H9 (cell line): ENCODE data around the gene PDE8A. TPM values are rescaled to one million over a fixed set of nuclear protein-coding genes. Genes with fewer than 3 reads are reported as not detected.

Source experiments
- DNase-seq: peaks from one replicate; pipeline ENCODE4 v3.0.0-alpha.2; 2017
- H2AFZ ChIP-seq: one replicate; pipeline ENCODE4 v1.6.1; 2013; ENCODE audit warnings: mild to moderate bottlenecking, low read length, control low read depth, moderate library complexity
- H2AK5ac ChIP-seq: 2 replicates; pipeline ENCODE4 v1.6.1; 2013; ENCODE audit warnings: low read length, control low read depth, mixed read lengths; ENCODE audit not compliant: insufficient read length
- H2BK120ac ChIP-seq: one replicate; pipeline ENCODE4 v1.6.1; 2013; ENCODE audit warnings: low read depth, mild to moderate bottlenecking, low read length, control low read depth, inconsistent platforms; ENCODE audit not compliant: poor library complexity, severe bottlenecking
- H2BK12ac ChIP-seq: 2 replicates; pipeline ENCODE4 v1.6.1; 2013; ENCODE audit warnings: low read length, control low read depth, mixed read lengths, low read depth; ENCODE audit not compliant: insufficient read length
- H2BK15ac ChIP-seq: 2 replicates; pipeline ENCODE4 v1.6.1; 2013; ENCODE audit warnings: low read depth, low read length, control low read depth
- H2BK20ac ChIP-seq: one replicate; pipeline ENCODE4 v1.6.1; 2013; ENCODE audit warnings: low read depth, mild to moderate bottlenecking, low read length, control low read depth, inconsistent platforms; ENCODE audit not compliant: poor library complexity, severe bottlenecking
- H2BK5ac ChIP-seq: 2 replicates; pipeline ENCODE4 v1.6.1; 2013; ENCODE audit warnings: low read length, control low read depth, mixed read lengths; ENCODE audit not compliant: insufficient read length
- H3K14ac ChIP-seq: 2 replicates; pipeline ENCODE4 v1.6.1; 2013; ENCODE audit warnings: low read length, control low read depth; ENCODE audit not compliant: insufficient read depth
- H3K18ac ChIP-seq: 2 replicates; pipeline ENCODE4 v1.6.1; 2013; ENCODE audit warnings: low read depth, mild to moderate bottlenecking, mixed read lengths, low read length, control low read depth; ENCODE audit not compliant: insufficient read length
- H3K23ac ChIP-seq: 2 replicates; pipeline ENCODE4 v1.6.1; 2013; ENCODE audit warnings: low read length, control low read depth, mixed read lengths, low read depth; ENCODE audit not compliant: insufficient read length
- H3K23me2 ChIP-seq: 2 replicates; pipeline ENCODE4 v1.6.1; 2013; ENCODE audit warnings: low read depth, mild to moderate bottlenecking, mixed read lengths, low read length, control low read depth; ENCODE audit not compliant: insufficient read length, poor library complexity, severe bottlenecking
- H3K27ac ChIP-seq: 2 replicates; pipeline ENCODE4 v1.5.1; 2013; ENCODE audit warnings: low read length, control low read depth, mixed read lengths, low read depth; ENCODE audit not compliant: insufficient read length
- H3K27me3 ChIP-seq: 2 replicates; pipeline ENCODE4 v1.6.1; 2013; ENCODE audit warnings: low read length, control low read depth, inconsistent platforms; ENCODE audit not compliant: insufficient read depth
- H3K4ac ChIP-seq: 2 replicates; pipeline ENCODE4 v1.6.1; 2013; ENCODE audit warnings: low read depth, mild to moderate bottlenecking, control low read depth, inconsistent platforms, low read length, moderate library complexity
- H3K4me1 ChIP-seq: 2 replicates; pipeline ENCODE4 v1.6.1; 2013; ENCODE audit warnings: low read length, control low read depth, inconsistent platforms; ENCODE audit not compliant: insufficient read depth
- H3K4me2 ChIP-seq: 2 replicates; pipeline ENCODE4 v1.6.1; 2013; ENCODE audit warnings: low read length, control low read depth, mixed read lengths; ENCODE audit not compliant: insufficient read length, insufficient read depth
- H3K56ac ChIP-seq: 2 replicates; pipeline ENCODE4 v1.6.1; 2013; ENCODE audit warnings: low read depth, mild to moderate bottlenecking, mixed read lengths, low read length, control low read depth; ENCODE audit not compliant: insufficient read length
- H3K79me1 ChIP-seq: 2 replicates; pipeline ENCODE4 v1.6.1; 2013; ENCODE audit warnings: low read depth, mild to moderate bottlenecking, moderate library complexity, low read length, control low read depth, inconsistent platforms; ENCODE audit not compliant: insufficient read depth, poor library complexity, severe bottlenecking
- H3K79me2 ChIP-seq: 2 replicates; pipeline ENCODE4 v1.6.1; 2013; ENCODE audit warnings: low read length, control low read depth, inconsistent platforms; ENCODE audit not compliant: insufficient read depth
- H3K9ac ChIP-seq: 2 replicates; pipeline ENCODE4 v1.6.1; 2013; ENCODE audit warnings: low read length, control low read depth, mixed read lengths; ENCODE audit not compliant: insufficient read length; ENCODE audit errors: extremely low read depth
- H3K9me3 ChIP-seq: one replicate; pipeline ENCODE4 v1.6.1; 2013; ENCODE audit warnings: low read depth, low read length, inconsistent platforms; ENCODE audit not compliant: control insufficient read depth
- H3T11ph ChIP-seq: one replicate; pipeline ENCODE4 v1.6.1; 2013; ENCODE audit warnings: mild to moderate bottlenecking, low read length, control low read depth, inconsistent platforms
- H4K20me1 ChIP-seq: one replicate; pipeline ENCODE4 v1.6.1; 2013; ENCODE audit not compliant: control insufficient read depth, insufficient read length, insufficient read depth
- H4K5ac ChIP-seq: 2 replicates; pipeline ENCODE4 v1.6.1; 2013; ENCODE audit warnings: low read depth, mild to moderate bottlenecking, mixed read lengths, low read length, control low read depth; ENCODE audit not compliant: insufficient read length
- H4K8ac ChIP-seq: replicated peaks from 2 replicates; pipeline ENCODE4 v1.6.1; 2013; ENCODE audit warnings: low read length, control low read depth, mixed read lengths, low read depth; ENCODE audit not compliant: insufficient read length
- H4K91ac ChIP-seq: 2 replicates; pipeline ENCODE4 v1.6.1; 2013; ENCODE audit warnings: low read depth, mild to moderate bottlenecking, moderate library complexity, mixed read lengths, low read length, control low read depth; ENCODE audit not compliant: insufficient read length
- H3K27ac Mint-ChIP-seq, 3 experiments: 2 replicates in 2 of 3; 3 replicates in 1 of 3; pipeline ENCODE4 v1.8.0; 2020 to 2021; ENCODE audit warnings: mixed read lengths in 3 of 3, mild to moderate bottlenecking in 1 of 3, moderate library complexity in 1 of 3
- H3K27me3 Mint-ChIP-seq: 2 replicates; pipeline ENCODE4 v1.8.0; 2021; ENCODE audit warnings: low read depth, mild to moderate bottlenecking, moderate library complexity, mixed read lengths
- H3K36me3 Mint-ChIP-seq, 3 experiments: 2 replicates in 2 of 3; 3 replicates in 1 of 3; pipeline ENCODE4 v1.8.0; 2020 to 2021; ENCODE audit warnings: low read depth in 3 of 3, mixed read lengths in 3 of 3; ENCODE audit not compliant: insufficient read depth in 1 of 3
- H3K4me1 Mint-ChIP-seq, 2 experiments: 2 replicates each; pipeline ENCODE4 v1.8.0; 2020; ENCODE audit warnings: mixed read lengths in 2 of 2
- H3K4me3 Mint-ChIP-seq, 2 experiments: 2 replicates in 1 of 2; 3 replicates in 1 of 2; pipeline ENCODE4 v1.8.0; 2020 to 2021; ENCODE audit warnings: mild to moderate bottlenecking in 2 of 2, mixed read lengths in 2 of 2, moderate library complexity in 1 of 2
- H3K9me3 Mint-ChIP-seq, 2 experiments: 2 replicates in 1 of 2; 3 replicates in 1 of 2; pipeline ENCODE4 v1.8.0; 2020; ENCODE audit warnings: mild to moderate bottlenecking in 2 of 2, mixed read lengths in 2 of 2, moderate library complexity in 1 of 2
- CTCF ChIP-seq: fragments of 200-600 bp; sonication (generic); conservative IDR thresholded peaks from 3 replicates; pipeline ENCODE4 v1.8.0; 2021; ENCODE audit warnings: antibody characterized with exemption, mild to moderate bottlenecking
- WGBS: extraction: QIAGEN DNeasy Blood & Tissue Kit; methylation state at CpG from one replicate; pipeline ENCODE4 v1.1.7; 2013; ENCODE audit warnings: missing lambda C conversion rate, low lambda C conversion rate, mixed read lengths; ENCODE audit not compliant: insufficient read length; ENCODE audit errors: extremely low coverage; 5-methylcytosine and 5-hydroxymethylcytosine counted together
- total RNA-seq: library from RNA; stranded (reverse); gene quantifications from 2 replicates; pipeline ENCODE4 v1.2.1, GENCODE V29; 2021

The PDE8A gene
- total RNA-seq, 1 experiment from 2014 or later = 9.3 TPM

- Histone ChIP-seq H3K9me3 (no peaks in the 10 kb centered on the region), H2AK5ac (no peak overlapping the region), H2BK12ac (no peak overlapping the region), H2BK15ac (no peak overlapping the region), H3K27ac (no peak overlapping the region), H4K20me1 (no peaks in the 10 kb centered on the region), H3K79me1 (peaks cover 3% of the 10 kb centered on the region), H3K4me2 (no peak overlapping the region), H4K91ac (no peak overlapping the region), H3K79me2 (no peaks in the 10 kb centered on the region; the same call in 1 of the 2 replicates), H2BK20ac (no peak overlapping the region), H2AFZ (no peak overlapping the region), H3K9ac (no peak overlapping the region), H3K18ac (no peak overlapping the region), H2BK5ac (no peak overlapping the region), H4K8ac (no peak overlapping the region), H3K4ac (no peak overlapping the region), H3K27me3 (no peaks in the 10 kb centered on the region), H2BK120ac (no peak overlapping the region), H4K5ac (no peak overlapping the region), H3K56ac (no peak overlapping the region), H3T11ph (no peak overlapping the region), H3K23me2 (no peaks in the 10 kb centered on the region), H3K14ac (no peak overlapping the region), H3K4me1 (peaks cover 10% of the 10 kb centered on the region), H3K23ac (no peak overlapping the region)
- Mint-ChIP-seq H3K4me3 (no peak overlapping the region), H3K27ac (no peak overlapping the region), H3K9me3 (no peaks in the 10 kb centered on the region), H3K4me1 (peaks cover 38 to 52% of the 10 kb centered on the region in 2 experiments), H3K27me3 (0 out of 2 replicates have a peak, but pooled peaks cover 2% of the 10 kb centered on the region), H3K36me3 (no peaks in the 10 kb centered on the region)
- TF ChIP-seq CTCF = no peak
- WGBS = no CpG with 5 or more reads among the region's 5 CpGs
- DNase-seq = no peak
Measured at GRCh38 chr15:85029221-85029620, 47.6 kb downstream of the PDE8A start.
